Measurements from ENCODE around the gene LHX5.

Gene LHX5

GRCh38 chr12:113477842-113478215 lies 6.2 kb upstream of the LHX5 start:
- DNase-seq (ENCODE audit: low read depth), result no peak

DNA sequence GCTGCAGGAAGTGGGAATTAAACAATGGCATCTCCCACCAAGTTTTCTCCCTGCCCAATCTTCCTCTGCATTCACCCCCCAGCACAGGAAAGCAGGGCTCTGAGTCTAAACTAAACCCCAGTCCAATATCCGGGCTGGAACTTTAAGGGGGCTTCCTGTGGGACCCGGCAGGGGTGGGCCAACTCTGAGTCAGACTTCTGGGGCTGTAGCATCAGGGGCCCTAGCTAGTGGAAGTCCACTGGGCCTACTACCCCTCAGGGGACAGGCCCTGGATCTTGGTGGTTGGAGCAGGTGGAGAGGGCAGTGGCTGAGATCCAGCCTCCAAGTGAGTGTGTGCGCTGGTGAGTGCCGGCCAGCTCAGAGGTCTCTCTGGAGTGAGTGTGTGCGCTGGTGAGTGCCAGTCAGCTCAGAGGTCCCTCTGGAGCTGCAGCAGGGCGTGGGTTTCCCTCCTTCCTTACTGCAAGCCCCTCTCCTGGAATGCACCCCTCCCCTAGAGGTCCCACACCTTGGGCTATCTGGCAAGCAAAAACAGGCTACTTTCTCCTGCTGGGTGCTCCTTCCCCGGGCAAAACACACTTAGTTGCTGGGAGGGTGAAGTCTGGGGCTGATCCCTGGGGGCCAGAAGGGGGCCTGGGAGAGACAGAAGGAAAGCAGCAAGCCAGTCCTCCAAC lies 5.6 kb upstream of the LHX5 start:
- DNase-seq (ENCODE audit: low read depth), result no peak

DNA sequence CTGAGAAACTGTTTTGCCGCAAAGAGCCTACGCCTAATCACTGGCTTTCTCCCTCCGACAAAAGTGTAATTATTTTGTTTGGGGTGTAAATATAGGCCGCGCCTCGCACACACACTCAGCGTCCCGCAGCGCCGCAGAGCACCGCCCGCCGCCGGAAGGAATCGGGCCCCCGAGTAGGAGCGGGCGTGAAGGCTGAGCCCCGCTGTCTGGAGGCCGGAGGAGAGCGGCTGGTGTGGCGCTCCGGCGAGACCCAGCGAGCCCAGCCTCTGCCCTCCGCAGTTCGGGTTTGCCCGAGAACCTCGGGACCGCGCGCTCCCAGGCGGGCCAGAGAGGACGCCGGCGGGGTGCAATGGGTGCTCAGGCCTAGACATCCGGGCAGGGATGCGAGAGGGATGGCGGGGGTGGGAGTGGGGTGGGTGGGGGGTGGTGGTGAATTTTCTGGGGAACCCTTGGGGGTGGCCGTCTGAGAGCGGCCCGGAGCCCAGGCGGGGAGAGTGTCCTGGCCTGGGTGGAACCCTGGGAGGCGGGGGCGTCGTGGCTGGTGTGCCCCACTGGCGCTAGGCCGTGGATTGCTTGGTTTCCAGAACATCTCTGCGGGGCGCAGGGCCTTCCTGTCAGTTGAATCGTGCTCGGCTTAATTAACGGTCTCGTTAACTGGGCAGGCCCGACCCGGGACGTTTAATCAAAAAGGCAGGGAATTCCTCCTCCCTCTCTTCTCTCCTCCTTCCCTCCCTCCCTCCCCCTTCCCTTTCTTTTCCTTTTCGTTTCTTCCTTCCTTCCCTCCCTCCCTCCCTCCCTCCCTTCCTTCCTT lies 4.7 kb upstream of the LHX5 start:
- DNase-seq (ENCODE audit: low read depth), result no peak

DNA sequence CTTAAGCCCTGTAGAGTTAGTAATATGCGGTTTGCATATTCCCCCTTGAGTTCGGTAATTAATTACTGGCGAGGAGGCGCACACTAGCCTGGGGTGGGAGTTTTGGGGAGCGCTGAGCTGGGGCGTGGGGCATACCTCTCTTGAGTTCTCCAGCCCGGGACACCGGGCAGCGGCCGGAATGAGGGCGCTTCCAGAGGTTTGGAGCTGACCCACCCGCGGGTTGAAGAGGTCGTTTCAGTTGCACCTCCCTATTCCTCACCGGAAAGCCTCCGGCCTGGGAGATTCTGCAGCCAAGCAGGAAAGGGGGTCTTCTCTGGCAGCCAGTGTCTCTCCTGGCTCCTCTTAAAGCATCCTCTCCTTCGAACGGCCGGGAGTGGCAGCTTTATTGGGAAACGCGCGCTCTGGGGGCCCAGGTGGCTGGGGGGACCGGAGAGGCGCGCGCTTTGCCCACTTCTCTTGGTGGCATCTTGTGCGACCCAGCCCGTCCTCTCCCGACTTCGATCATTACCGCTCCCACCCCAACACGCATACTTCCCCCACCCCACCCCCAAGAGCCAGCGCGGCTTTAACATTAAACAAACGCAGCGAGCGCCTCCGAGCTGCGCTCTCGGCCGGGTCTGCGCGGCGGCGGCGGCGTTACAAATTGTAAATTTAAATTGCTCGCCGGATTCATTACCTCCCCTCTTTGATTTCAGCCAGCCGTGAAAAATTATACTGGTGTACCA lies 3.9 kb upstream of the LHX5 start:
- no peak for DNase-seq (ENCODE audit: low read depth)

- DNase-seq (ENCODE audit: low read depth), result no peak
Observed at GRCh38 chr12:113474635-113475436, 3.2 kb upstream of the LHX5 start.

DNA sequence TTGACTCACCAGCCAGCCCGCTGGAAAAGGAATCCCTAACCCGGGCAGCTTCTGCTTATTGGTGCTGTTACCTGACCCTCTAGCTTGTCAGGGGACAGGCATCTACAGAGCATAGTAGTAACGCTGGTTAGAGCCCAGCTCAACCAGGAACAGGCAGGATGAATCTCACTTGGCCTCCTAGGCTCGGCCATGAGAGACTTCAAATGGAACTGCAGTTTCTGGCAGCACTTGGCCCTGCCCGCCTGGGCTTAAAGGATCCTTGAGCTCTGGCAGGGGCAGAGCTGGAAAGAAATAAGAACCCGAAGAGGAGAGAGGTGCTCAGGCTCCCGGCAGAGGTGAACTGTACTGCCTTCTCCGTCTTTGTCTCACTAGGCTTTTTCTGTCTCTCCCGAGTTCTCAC lies 2.3 kb upstream of the LHX5 start:
- DNase-seq (ENCODE audit: low read depth), result no peak

DNA sequence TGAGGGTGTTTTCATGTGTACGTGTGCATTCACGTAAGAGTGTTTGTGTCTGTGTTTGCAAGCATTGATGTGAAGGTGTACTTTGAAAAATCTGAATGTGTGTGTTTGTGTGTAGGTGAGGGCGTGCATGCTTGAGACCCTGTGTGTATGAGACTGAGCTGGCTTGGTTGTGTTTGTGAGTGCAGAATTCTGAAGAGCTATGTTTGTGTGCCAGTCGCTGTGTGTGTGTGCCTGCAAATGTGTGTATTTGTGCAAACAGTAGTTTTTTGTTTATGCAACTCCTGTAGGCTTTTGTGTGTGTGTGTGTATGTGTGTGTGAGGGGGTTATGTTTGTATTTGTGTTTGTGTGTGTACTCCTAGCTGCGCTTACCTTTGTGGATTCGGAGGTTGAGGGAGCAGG lies 1.7 kb upstream of the LHX5 start:
- DNase-seq (ENCODE audit: low read depth), result no peak

DNA sequence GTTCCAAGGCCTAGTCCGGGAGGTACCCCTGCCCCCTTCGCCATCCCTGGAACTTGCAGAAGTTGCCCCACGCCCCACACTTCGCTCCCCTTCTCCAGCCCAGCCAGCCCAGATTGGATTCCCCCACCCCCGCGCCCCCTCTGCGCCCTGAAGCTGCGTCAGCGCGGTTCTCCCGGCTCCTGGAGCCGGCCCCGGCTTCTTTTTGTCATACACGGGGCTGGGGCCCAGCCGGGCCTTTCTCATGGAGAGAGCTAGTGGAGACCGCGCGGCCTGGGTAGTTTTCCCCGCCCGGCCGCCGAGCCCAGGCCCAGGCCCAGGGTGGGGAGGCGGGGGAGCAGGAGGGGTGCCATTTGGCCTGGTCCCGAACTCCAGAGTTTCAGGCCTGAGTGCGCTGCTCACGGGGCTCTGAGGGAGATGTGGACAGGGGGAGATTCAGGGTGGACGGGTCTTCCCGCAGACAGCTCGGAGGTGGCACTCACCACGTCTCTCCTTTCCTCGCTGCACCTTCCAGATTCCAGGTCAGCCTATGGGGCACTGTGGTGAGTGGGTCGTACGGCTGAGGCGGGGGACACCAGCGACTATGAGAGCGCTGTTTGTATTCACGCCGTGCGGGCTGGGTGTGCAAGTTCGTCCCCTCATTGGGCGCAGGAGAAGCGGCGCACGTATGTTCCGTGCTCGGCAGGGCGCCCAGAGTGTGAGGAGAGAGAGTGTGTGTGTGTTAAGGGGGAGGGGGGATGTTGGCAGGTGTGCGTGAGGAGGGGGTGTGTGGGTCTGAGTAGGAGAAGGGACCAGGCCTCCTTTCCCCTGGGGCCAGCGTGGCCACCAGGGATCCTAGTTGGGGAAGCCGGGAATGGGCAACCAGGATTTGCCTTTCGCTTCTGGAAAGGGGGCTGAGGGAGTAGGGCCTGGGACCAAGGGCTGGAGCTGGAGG lies 785 bp upstream of the LHX5 start:
- no peak for DNase-seq (ENCODE audit: low read depth)

DNA sequence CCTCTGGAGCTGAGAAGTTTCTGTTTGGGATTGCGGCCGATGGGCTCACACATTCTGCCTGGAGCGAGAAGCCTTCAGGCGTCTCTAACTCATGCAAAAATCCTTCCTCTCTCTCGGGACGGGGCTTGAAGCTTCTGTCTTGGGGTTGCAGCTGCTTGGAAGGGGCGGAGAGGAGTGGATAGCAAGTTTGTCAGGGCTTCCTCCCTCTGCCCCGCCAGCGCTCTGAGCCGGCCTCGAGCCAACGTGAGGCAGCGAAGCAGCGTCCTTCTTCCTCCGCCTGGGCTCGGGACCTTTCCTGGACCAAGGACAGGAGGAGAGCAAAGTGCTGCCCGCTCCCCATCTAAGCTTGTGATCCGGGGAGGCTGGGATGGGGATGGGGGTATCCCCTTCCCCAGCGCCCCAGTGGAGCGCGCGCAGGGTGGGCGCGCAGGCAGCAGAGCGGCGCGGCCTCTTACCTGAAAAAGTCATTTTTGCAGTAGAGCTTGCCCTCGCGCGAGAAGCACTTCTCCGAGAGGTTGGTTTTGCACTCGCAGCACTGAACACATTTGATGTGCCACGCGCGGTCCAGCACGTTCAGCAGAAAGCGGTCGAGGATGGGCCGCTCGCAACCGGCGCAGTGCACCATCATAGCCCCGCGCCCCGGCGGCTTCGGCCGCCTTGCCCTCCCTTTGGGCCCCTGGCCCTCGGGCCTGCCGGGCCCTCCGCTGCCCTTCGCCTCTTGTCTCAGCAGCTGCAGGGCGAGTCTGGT lies 626 bp downstream of the LHX5 start:
- no peak for DNase-seq (ENCODE audit: low read depth)

- no peak for DNase-seq (ENCODE audit: low read depth)
Observed at GRCh38 chr12:113469949-113470743, 1.5 kb downstream of the LHX5 start.

- DNase-seq (ENCODE audit: low read depth), result no peak
Observed at GRCh38 chr12:113469224-113469948, 2.3 kb downstream of the LHX5 start.

GRCh38 chr12:113468365-113469223 lies 3.1 kb downstream of the LHX5 start:
- no peak for DNase-seq (ENCODE audit: low read depth)

- no peak for DNase-seq (ENCODE audit: low read depth)
Observed at GRCh38 chr12:113467502-113468364, 3.9 kb downstream of the LHX5 start.

GRCh38 chr12:113467142-113467501 lies 4.5 kb downstream of the LHX5 start:
- no peak for DNase-seq (ENCODE audit: low read depth)

GRCh38 chr12:113466454-113467141 lies 5.1 kb downstream of the LHX5 start:
- DNase-seq (ENCODE audit: low read depth), result no peak

DNA sequence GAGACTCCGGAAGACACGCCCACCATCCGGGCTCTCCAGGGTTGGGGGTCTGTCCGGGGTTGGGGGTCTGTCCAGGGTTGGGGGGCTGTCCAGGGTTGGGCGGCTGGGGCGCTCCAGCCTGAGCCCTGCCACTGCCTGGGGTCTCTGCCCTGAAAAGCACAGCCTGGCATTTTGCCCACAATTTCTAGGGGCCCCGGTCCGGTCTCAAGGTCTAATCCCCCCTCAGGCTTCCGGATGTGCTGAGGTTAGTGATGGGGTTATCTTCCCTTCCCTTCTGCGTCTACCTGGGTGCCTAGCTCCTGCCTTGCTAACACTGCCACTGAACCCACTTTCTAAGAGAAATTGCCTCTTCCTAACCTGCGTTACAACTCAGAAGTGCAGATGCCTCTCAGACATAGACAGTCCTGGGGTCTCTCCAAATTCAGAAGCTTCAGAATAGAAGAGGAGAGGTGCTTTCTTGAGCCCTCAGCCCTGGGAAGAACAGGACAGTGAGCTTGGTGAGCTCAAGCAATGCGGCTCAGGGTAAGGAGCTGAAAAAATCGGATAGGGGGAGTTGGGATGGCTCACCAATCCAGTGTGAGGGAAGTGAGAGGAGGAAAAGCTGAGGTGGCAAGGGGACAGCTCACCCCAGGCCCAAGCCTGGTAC lies 5.7 kb downstream of the LHX5 start:
- no peak for DNase-seq (ENCODE audit: low read depth)

All from amniotic epithelial cell (primary cell).